ENCODE measurements around the gene CYP2R1.

DNA sequence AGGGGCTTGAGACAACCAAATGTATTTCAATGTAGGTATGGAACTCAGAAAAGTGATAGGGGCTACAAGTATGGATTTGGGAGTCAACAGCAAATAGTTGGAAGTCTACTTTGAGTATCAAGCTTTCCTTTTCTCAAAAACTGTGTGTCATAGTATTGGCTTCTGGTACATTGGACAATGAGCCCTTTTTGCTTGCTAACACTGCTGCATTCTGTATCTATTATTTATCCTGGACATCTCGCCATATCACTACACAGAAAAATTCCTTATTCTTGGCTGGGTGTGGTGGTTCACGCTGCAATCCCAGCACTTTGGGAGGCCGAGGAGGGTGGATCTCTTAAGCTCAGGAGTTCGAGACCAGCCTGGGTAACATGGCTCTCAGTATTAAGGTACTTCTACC lies 18.4 kb downstream of the CYP2R1 start:
- TF ChIP-seq, protein P1, sequence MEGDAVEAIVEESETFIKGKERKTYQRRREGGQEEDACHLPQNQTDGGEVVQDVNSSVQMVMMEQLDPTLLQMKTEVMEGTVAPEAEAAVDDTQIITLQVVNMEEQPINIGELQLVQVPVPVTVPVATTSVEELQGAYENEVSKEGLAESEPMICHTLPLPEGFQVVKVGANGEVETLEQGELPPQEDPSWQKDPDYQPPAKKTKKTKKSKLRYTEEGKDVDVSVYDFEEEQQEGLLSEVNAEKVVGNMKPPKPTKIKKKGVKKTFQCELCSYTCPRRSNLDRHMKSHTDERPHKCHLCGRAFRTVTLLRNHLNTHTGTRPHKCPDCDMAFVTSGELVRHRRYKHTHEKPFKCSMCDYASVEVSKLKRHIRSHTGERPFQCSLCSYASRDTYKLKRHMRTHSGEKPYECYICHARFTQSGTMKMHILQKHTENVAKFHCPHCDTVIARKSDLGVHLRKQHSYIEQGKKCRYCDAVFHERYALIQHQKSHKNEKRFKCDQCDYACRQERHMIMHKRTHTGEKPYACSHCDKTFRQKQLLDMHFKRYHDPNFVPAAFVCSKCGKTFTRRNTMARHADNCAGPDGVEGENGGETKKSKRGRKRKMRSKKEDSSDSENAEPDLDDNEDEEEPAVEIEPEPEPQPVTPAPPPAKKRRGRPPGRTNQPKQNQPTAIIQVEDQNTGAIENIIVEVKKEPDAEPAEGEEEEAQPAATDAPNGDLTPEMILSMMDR (CRISPR knock-in tag; IDR thresholded peaks at IDR 0.05) = no peak
- TF ChIP-seq AGO1 (IDR thresholded peaks at IDR 0.05; ENCODE audit: low read depth, low read length, poor library complexity, severe bottlenecking) (no peak), KLF12 (CRISPR knock-in tag; IDR thresholded peaks at IDR 0.05; ENCODE audit: borderline replicate concordance) (no peak), FOXJ3 (CRISPR knock-in tag; IDR thresholded peaks at IDR 0.05; ENCODE audit: borderline replicate concordance) (no peak), SP1 (IDR thresholded peaks at IDR 0.05) (no peak), SP1 (CRISPR knock-in tag; IDR thresholded peaks at IDR 0.05) (no peak), CHD4 (IDR thresholded peaks at IDR 0.05; ENCODE audit: borderline replicate concordance, low read length) (no peak), ZNF547 (CRISPR knock-in tag; IDR thresholded peaks at IDR 0.05) (no peak)
- TF ChIP-seq, protein P2, sequence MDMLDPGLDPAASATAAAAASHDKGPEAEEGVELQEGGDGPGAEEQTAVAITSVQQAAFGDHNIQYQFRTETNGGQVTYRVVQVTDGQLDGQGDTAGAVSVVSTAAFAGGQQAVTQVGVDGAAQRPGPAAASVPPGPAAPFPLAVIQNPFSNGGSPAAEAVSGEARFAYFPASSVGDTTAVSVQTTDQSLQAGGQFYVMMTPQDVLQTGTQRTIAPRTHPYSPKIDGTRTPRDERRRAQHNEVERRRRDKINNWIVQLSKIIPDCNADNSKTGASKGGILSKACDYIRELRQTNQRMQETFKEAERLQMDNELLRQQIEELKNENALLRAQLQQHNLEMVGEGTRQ (IDR thresholded peaks at IDR 0.05; ENCODE audit: low read depth, low read length) = no peak
- TF ChIP-seq, protein P2 (CRISPR knock-in tag; IDR thresholded peaks at IDR 0.05; ENCODE audit: borderline replicate concordance) = no peak
- TF ChIP-seq, protein P3, sequence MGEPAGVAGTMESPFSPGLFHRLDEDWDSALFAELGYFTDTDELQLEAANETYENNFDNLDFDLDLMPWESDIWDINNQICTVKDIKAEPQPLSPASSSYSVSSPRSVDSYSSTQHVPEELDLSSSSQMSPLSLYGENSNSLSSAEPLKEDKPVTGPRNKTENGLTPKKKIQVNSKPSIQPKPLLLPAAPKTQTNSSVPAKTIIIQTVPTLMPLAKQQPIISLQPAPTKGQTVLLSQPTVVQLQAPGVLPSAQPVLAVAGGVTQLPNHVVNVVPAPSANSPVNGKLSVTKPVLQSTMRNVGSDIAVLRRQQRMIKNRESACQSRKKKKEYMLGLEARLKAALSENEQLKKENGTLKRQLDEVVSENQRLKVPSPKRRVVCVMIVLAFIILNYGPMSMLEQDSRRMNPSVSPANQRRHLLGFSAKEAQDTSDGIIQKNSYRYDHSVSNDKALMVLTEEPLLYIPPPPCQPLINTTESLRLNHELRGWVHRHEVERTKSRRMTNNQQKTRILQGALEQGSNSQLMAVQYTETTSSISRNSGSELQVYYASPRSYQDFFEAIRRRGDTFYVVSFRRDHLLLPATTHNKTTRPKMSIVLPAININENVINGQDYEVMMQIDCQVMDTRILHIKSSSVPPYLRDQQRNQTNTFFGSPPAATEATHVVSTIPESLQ (CRISPR knock-in tag; conservative IDR thresholded peaks at IDR 0.05) = no peak

All from HepG2 (cell line).